K562 (cell line): ENCODE results near the gene KRT1. TPM values are rescaled to one million over a fixed set of nuclear protein-coding genes. Genes with fewer than 3 reads are reported as not detected.

Experiments used
- ATAC-seq: fragments of 200-7000 bp; cut with Tn5 transposase; 3 replicates; pipeline ENCODE4 v1.9.1; 2020; ENCODE audit warnings: moderate library complexity
- BruUV-seq: library from RNA; stranded (reverse); fragments of 400-500 nt; replicated peaks from 2 replicates; lab custom pipeline; 2021; lab: Mats Ljungman, UMichigan
- CTCF ChIA-PET: fragments of 300-600 bp; formaldehyde crosslinking; extraction: SDS; loops from one replicate; lab custom pipeline; 2021; ENCODE audit warnings: low intra/inter-chr PET ratio; lab: Yijun Ruan, JAX
- POLR2A ChIA-PET: fragments of 300-600, 350-650 bp; sonication (Branson Sonifier 250); formaldehyde crosslinking; extraction: SDS; loops from one replicate; lab custom pipeline; 2021; ENCODE audit warnings: antibody characterized with exemption, inconsistent platforms; lab: Yijun Ruan, JAX
- DNase-seq, 4 experiments: peaks; one replicate each; pipeline versions ENCODE4 v3.0.0 to v3.0.0-alpha.2; 2011 to 2018; ENCODE audit warnings: low spot score in 3 of 4, mixed read lengths in 3 of 4; ENCODE audit errors: extremely low read depth in 1 of 4
- FAIRE-seq: peaks from 2 replicates; lab custom pipeline; 2011; peaks lifted over from hg19 to GRCh38; lab: Jason Lieb, UNC
- H2AFZ ChIP-seq: 2 replicates; pipeline ENCODE4 v1.6.0; 2011; ENCODE audit warnings: low read depth, low read length, control low read depth, inconsistent platforms
- H3K27ac ChIP-seq: fragments of 200-600 bp; 3 replicates; pipeline ENCODE4 v1.8.0; 2011; ENCODE audit warnings: low read depth, mild to moderate bottlenecking, control low read depth, inconsistent platforms, low read length, moderate library complexity, mixed read lengths; ENCODE audit errors: extremely low read depth
- H3K27me3 ChIP-seq, 2 experiments: fragments of 300-600 bp in 1 of 2; 2 replicates in 1 of 2; 3 replicates in 1 of 2; pipeline versions ENCODE4 v1.6.0 to v1.8.0; 2011; ENCODE audit warnings: inconsistent platforms in 2 of 2, low read length in 2 of 2, mild to moderate bottlenecking in 1 of 2, mixed read lengths in 1 of 2, moderate library complexity in 1 of 2; ENCODE audit not compliant: control insufficient read depth in 2 of 2, insufficient read depth in 2 of 2
- H3K36me3 ChIP-seq: fragments of 300-600 bp; 3 replicates; pipeline ENCODE4 v1.8.0; 2011; ENCODE audit warnings: mild to moderate bottlenecking, low read length, inconsistent platforms; ENCODE audit not compliant: control insufficient read depth, insufficient read depth
- H3K4me1 ChIP-seq, 2 experiments: fragments of 200-600 bp in 1 of 2; replicated peaks in 1 of 2; 2 replicates in 1 of 2; 3 replicates in 1 of 2; pipeline versions ENCODE4 v1.5.1 to v1.8.0; 2011; ENCODE audit warnings: inconsistent platforms in 2 of 2, low read length in 2 of 2, mild to moderate bottlenecking in 1 of 2, mixed read lengths in 1 of 2, moderate library complexity in 1 of 2; ENCODE audit not compliant: control insufficient read depth in 2 of 2, insufficient read depth in 2 of 2
- H3K4me2 ChIP-seq: 2 replicates; pipeline ENCODE4 v1.6.1; 2011; ENCODE audit warnings: low read length, control low read depth, inconsistent platforms, mixed read lengths; ENCODE audit not compliant: insufficient read depth
- H3K4me3 ChIP-seq: fragments of 200-600 bp; sonication (generic), shearing (Covaris generic); 2 replicates; pipeline ENCODE4 v1.5.1; 2016; ENCODE audit warnings: control low read depth, inconsistent platforms
- H3K79me2 ChIP-seq: fragments of 200-600 bp; 3 replicates; pipeline ENCODE4 v1.8.0; 2011; ENCODE audit warnings: low read length, inconsistent platforms; ENCODE audit not compliant: control insufficient read depth, insufficient read depth
- H3K9ac ChIP-seq, 2 experiments: 2 replicates each; pipeline versions ENCODE4 v1.6.0 to v1.6.1; 2011; ENCODE audit warnings: low read depth in 2 of 2, low read length in 2 of 2, control low read depth in 1 of 2, inconsistent platforms in 1 of 2, mild to moderate bottlenecking in 1 of 2, mixed read lengths in 1 of 2; ENCODE audit not compliant: insufficient read depth in 1 of 2
- H3K9me1 ChIP-seq: one replicate; pipeline ENCODE4 v1.6.0; 2011; ENCODE audit warnings: inconsistent platforms, mild to moderate bottlenecking, low read length, moderate library complexity; ENCODE audit not compliant: control insufficient read depth, insufficient read depth
- H3K9me3 ChIP-seq: replicated peaks from 2 replicates; pipeline ENCODE4 v1.5.1; 2011; ENCODE audit warnings: low read depth, low read length, inconsistent platforms; ENCODE audit not compliant: control insufficient read depth, insufficient read depth
- H4K20me1 ChIP-seq: replicated peaks from 2 replicates; pipeline ENCODE4 v1.6.1; 2011; ENCODE audit warnings: low read length, inconsistent platforms, mixed read lengths; ENCODE audit not compliant: control insufficient read depth, insufficient read depth
- HBP1 ChIP-seq: fragments of 450-650 bp; formaldehyde crosslinking; IDR thresholded peaks from 2 replicates; pipeline ENCODE4 v1.4.0; 2022; ENCODE audit warnings: missing genetic modification characterization
- POLR2A ChIP-seq: fragments of 450-650 bp; conservative IDR thresholded peaks from 2 replicates; pipeline ENCODE4 v1.6.1; 2016
- RHOXF2B ChIP-seq: fragments of 250-450 bp; sonication (Bioruptor Pico); conservative IDR thresholded peaks from 2 replicates; pipeline ENCODE4 v1.5.1; 2021
- SMARCA5 ChIP-seq: fragments of 450-650 bp; IDR thresholded peaks from 2 replicates; pipeline ENCODE4 v1.6.1; 2016
- USF1 ChIP-seq: sonication (generic); formaldehyde crosslinking; IDR thresholded peaks from 2 replicates; pipeline ENCODE4 v1.9.0; 2022; ENCODE audit warnings: mild to moderate bottlenecking, missing genetic modification reagents
- ZBTB26 ChIP-seq: fragments of 450-650 bp; formaldehyde crosslinking; IDR thresholded peaks from 2 replicates; pipeline ENCODE4 v1.4.0; 2022; ENCODE audit warnings: missing genetic modification characterization
- WGBS: fragments of 100-300 bp; shearing (Covaris generic); methylation state at CpG from one replicate; pipeline ENCODE4 v1.1.6; 2016; ENCODE audit warnings: low coverage, mixed read lengths; ENCODE audit not compliant: insufficient coverage; ENCODE audit errors: missing lambda C conversion rate; 5-methylcytosine and 5-hydroxymethylcytosine counted together
- in situ Hi-C: fragments of 300-500 bp; cut with MboI; formaldehyde crosslinking; loops from 4 replicates; pipeline ENCODE4 v1.15.0; 2018; ENCODE audit warnings: inconsistent platforms, mixed read lengths
- intact Hi-C: fragments of 100-400 bp; cut with micrococcal nuclease; formaldehyde crosslinking; loops from 2 replicates; pipeline ENCODE4 v1.14.2; 2022
- polyA plus RNA-seq, 8 experiments: library from polyadenylated mRNA; depleted of rRNA in 4 of 8; stranded (reverse) in 5 of 8; unstranded in 3 of 8; fragments of >200 nt; fragmentation: Nextera tagmentation in 2 of 8; fragmentation: Illumina TruSeq in 1 of 8; extraction: Ambion mirVana in 2 of 8; extraction: Trizol in 1 of 8; gene quantifications; 2 replicates each; pipeline versions ENCODE4 v1.2.1 to v1.2.3, GENCODE V29; 2011 to 2014; ENCODE audit warnings: inconsistent platforms in 1 of 8, missing spikeins in 1 of 8
- total RNA-seq, 7 experiments: library from RNA; depleted of rRNA in 6 of 7; stranded (reverse); fragments of >200 nt in 6 of 7; fragmentation: Illumina TruSeq in 2 of 7; extraction: Trizol in 2 of 7; gene quantifications; 2 replicates each; pipeline versions ENCODE4 v1.2.1 to v1.2.3, GENCODE V29; 2011 to 2021; ENCODE audit warnings: low replicate concordance in 1 of 7

The KRT1 gene
- total and polyA plus RNA-seq, 9 of the 15 experiments (the other 6 are each of a cell fraction or from before 2014, with no cell fraction given), result 0.18 TPM; not detected in 8

GRCh38 chr12:52631676-52632459, 48.3 kb downstream of the KRT1 start:
- no peak for TF ChIP-seq ZBTB26 (CRISPR knock-in tag)
- TF ChIP-seq USF1, result no peak
- no peak for TF ChIP-seq POLR2A
- TF ChIP-seq SMARCA5, result no peak
- TF ChIP-seq RHOXF2B (CRISPR knock-in tag), result no peak
- TF ChIP-seq HBP1, result no peak
- H3K9ac ChIP-seq, result no peak overlapping the region

More at GRCh38 chr12:52631676-52632459, 48.3 kb downstream of the KRT1 start:
- no peaks in the 10 kb centered on the region for H3K36me3 ChIP-seq
- no peaks in the 10 kb centered on the region for H3K79me2 ChIP-seq
- no TSS peak for BruUV-seq
- H3K4me3 ChIP-seq, result no peak overlapping the region
- H3K4me1 ChIP-seq, result peaks cover 8 to 31% of the 10 kb centered on the region in 2 experiments
- H3K4me2 ChIP-seq, result no peak overlapping the region
- DNase-seq, result no peak
- no peak for ATAC-seq
- CTCF ChIA-PET, result no interaction called here
- H3K9me3 ChIP-seq, result no peaks in the 10 kb centered on the region
- intact Hi-C loops (no loop called here), in situ Hi-C loops (no loop called here)
- whole genome bisulfite sequencing, result 61% methylated on average over 5 of the region's 6 CpGs
- FAIRE-seq, result no peak
- H3K27ac ChIP-seq, result no peak overlapping the region
- H2AFZ ChIP-seq, result no peak overlapping the region
- no peaks in the 10 kb centered on the region for H4K20me1 ChIP-seq
- H3K9me1 ChIP-seq, result no peaks in the 10 kb centered on the region
- POLR2A ChIA-PET, result no interaction called here
- H3K27me3 ChIP-seq, result no peaks in the 10 kb centered on the region
